GM15510 (cell line): Measurements from ENCODE around the gene TAS2R16.

ENCODE experiments used
- POLR2A ChIP-seq: IDR thresholded peaks from 3 replicates; pipeline ENCODE4 v1.6.1; 2011; ENCODE audit warnings: borderline replicate concordance; ENCODE audit not compliant: insufficient read length; ENCODE audit errors: extremely low read depth

TAS2R16 gene

GRCh38 chr7:122987463-122987862, 8.0 kb downstream of the TAS2R16 start:
- no peak for TF ChIP-seq POLR2A

- no peak for TF ChIP-seq POLR2A
Measured at GRCh38 chr7:122984021-122984420, 11.5 kb downstream of the TAS2R16 start.

- TF ChIP-seq POLR2A: no peak
Measured at GRCh38 chr7:122983261-122983660, 12.2 kb downstream of the TAS2R16 start.

- TF ChIP-seq POLR2A: no peak
Measured at GRCh38 chr7:122975341-122975740, 20.2 kb downstream of the TAS2R16 start.

GRCh38 chr7:122974229-122974628, 21.3 kb downstream of the TAS2R16 start:
- no peak for TF ChIP-seq POLR2A

- TF ChIP-seq POLR2A: no peak
Measured at GRCh38 chr7:122972056-122972455, 23.4 kb downstream of the TAS2R16 start.

- TF ChIP-seq POLR2A: no peak
Measured at GRCh38 chr7:122970740-122971725, 24.5 kb downstream of the TAS2R16 start.

- no peak for TF ChIP-seq POLR2A
Measured at GRCh38 chr7:122968389-122968788, 27.1 kb downstream of the TAS2R16 start.

GRCh38 chr7:122965306-122965705, 30.2 kb downstream of the TAS2R16 start:
- no peak for TF ChIP-seq POLR2A

- no peak for TF ChIP-seq POLR2A
Measured at GRCh38 chr7:122951006-122951405, 44.5 kb downstream of the TAS2R16 start.

GRCh38 chr7:122949186-122949585, 46.3 kb downstream of the TAS2R16 start:
- TF ChIP-seq POLR2A: no peak
